Effector memory CD4-positive, alpha-beta T cell (primary cell): Measurements from ENCODE around the gene LRRC36.

Source experiments
- DNase-seq, 3 donors: peaks; one replicate each; pipeline ENCODE4 v3.0.0-alpha.2; 2020
- H3K27ac ChIP-seq: 2 replicates; pipeline ENCODE4 v1.7.0; 2013; ENCODE audit warnings: mild to moderate bottlenecking, low read length, moderate library complexity; ENCODE audit not compliant: insufficient read depth, poor library complexity, severe bottlenecking
- H3K27me3 ChIP-seq: replicated peaks from 2 replicates; pipeline ENCODE4 v1.7.0; 2013; ENCODE audit warnings: mild to moderate bottlenecking, low read length; ENCODE audit not compliant: insufficient read depth, control insufficient read depth, poor library complexity, severe bottlenecking
- H3K36me3 ChIP-seq: 2 replicates; pipeline ENCODE4 v1.7.0; 2013; ENCODE audit warnings: mild to moderate bottlenecking, low read length, moderate library complexity; ENCODE audit not compliant: control insufficient read depth, insufficient read depth
- H3K4me1 ChIP-seq: 2 replicates; pipeline ENCODE4 v1.7.0; 2013; ENCODE audit warnings: low read length, mild to moderate bottlenecking; ENCODE audit not compliant: control insufficient read depth, insufficient read depth, poor library complexity, severe bottlenecking
- H3K4me3 ChIP-seq: 2 replicates; pipeline ENCODE4 v1.7.0; 2013; ENCODE audit warnings: low read length, low read depth, mild to moderate bottlenecking; ENCODE audit not compliant: insufficient read depth, poor library complexity, severe bottlenecking
- H3K9me3 ChIP-seq: 2 replicates; pipeline ENCODE4 v1.7.0; 2013; ENCODE audit warnings: mild to moderate bottlenecking, low read length, moderate library complexity; ENCODE audit not compliant: control insufficient read depth

The LRRC36 gene

DNA sequence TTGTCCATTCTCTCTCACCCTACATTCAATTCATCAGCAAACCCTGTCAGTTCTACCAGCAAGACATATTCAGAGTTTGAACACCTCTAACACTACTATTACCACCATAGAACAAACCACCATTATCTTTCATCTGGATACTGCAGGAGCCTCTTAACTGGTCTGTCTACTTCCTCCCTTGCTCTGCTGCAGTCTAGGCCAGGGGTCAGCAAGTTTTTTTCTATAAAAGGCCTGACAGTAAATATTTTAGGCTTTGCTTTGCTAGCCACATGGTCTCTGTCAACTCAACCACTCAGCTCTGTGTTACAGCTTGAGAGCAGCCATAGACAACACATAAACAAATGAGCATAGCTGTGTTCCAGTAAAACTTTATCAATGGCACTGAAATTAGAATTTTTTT, 13.9 kb upstream of the LRRC36 start:
- H3K9me3 ChIP-seq: no peaks in the 10 kb centered on the region
- no peak overlapping the region for H3K27ac ChIP-seq
- H3K36me3 ChIP-seq: no peaks in the 10 kb centered on the region
- no peak overlapping the region for H3K4me3 ChIP-seq
- no peaks in the 10 kb centered on the region for H3K4me1 ChIP-seq
- H3K27me3 ChIP-seq: no peaks in the 10 kb centered on the region
- no peak for DNase-seq

GRCh38 chr16:67317853-67318252, 8.8 kb upstream of the LRRC36 start:
- no peak for DNase-seq
- H3K27me3 ChIP-seq: peaks cover 6% of the 10 kb centered on the region
- H3K9me3 ChIP-seq: no peaks in the 10 kb centered on the region
- H3K4me3 ChIP-seq: no peak overlapping the region
- no peaks in the 10 kb centered on the region for H3K4me1 ChIP-seq
- H3K36me3 ChIP-seq: no peaks in the 10 kb centered on the region
- no peak overlapping the region for H3K27ac ChIP-seq

- H3K27me3 ChIP-seq: peaks cover 4% of the 10 kb centered on the region
- H3K4me3 ChIP-seq: peak overlapping the region; percentile 39
- no peaks in the 10 kb centered on the region for H3K9me3 ChIP-seq
- H3K36me3 ChIP-seq: no peaks in the 10 kb centered on the region
- H3K4me1 ChIP-seq: peaks cover 6% of the 10 kb centered on the region
- DNase-seq: no peak
- no peak overlapping the region for H3K27ac ChIP-seq
These were observed 522 bp upstream of the LRRC36 start for GRCh38 chr16:67326115-67326471.

DNA sequence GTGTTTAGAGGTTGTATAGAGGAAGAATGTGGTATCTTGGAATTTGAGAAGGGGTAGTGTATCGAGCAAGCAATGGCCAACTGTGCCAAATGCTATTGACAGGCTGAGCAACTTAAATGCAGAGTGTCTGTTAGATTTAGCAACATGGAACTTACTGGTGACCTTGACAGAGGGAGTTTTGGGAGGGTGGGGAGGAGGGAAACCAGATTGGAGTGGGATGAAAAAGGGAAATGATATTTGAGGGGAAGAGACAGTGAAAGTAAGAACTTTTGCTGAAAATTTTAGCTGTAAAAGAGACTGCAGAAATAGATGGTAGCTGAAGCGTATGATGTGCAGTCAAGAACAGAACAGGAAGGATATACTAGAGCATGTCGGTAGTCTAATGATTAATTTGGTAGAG, 1.1 kb downstream of the LRRC36 start:
- Histone ChIP-seq H3K36me3 (no peaks in the 10 kb centered on the region), H3K4me3 (no peak overlapping the region), H3K27ac (no peak overlapping the region), H3K27me3 (peaks cover 4% of the 10 kb centered on the region), H3K4me1 (peaks cover 6% of the 10 kb centered on the region), H3K9me3 (no peaks in the 10 kb centered on the region)
- no peak for DNase-seq

DNA sequence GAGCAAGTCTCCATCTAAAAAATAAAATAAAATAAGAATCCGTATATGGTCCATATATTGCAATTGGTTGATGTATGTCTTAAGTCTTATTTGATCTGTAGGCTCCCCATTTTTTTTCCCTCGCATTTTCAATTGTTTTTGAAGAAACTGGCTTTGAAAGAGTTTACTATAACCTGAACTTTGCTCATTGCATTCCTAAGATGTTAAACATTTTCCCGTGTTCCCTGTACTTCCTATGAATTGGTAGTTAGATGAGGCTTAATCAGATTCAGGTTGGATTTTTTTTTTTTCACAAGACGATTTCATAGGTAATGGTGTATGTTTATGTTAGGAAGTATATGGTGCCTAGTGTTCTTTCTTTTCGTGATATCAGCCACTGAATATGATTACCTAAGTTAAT, 3.3 kb downstream of the LRRC36 start:
- H3K4me1 ChIP-seq: peaks cover 6% of the 10 kb centered on the region
- no peak for DNase-seq
- H3K9me3 ChIP-seq: no peaks in the 10 kb centered on the region
- H3K36me3 ChIP-seq: no peaks in the 10 kb centered on the region
- H3K27me3 ChIP-seq: peaks cover 4% of the 10 kb centered on the region
- H3K27ac ChIP-seq: no peak overlapping the region
- H3K4me3 ChIP-seq: no peak overlapping the region

DNA sequence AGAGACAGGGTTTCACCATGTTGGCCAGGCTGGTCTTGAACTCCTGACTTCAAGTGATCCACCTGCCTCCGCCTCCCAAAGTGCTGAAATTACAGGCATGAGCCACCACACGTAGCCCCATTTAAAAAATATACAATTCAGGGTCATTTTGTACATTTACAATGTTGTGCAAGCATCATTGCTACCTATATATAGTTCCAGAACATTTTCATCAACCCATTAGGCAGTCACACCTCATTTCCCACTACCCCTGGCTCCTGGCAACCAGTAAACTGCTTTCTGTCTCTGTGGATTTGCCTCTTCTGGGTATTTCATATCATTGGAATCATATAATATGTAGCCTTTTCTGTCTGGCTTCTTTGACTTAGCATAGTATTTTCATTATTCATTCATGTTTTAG, 6.7 kb downstream of the LRRC36 start:
- Histone ChIP-seq H3K36me3 (no peaks in the 10 kb centered on the region), H3K4me3 (no peak overlapping the region), H3K27me3 (no peaks in the 10 kb centered on the region), H3K9me3 (no peaks in the 10 kb centered on the region), H3K4me1 (no peaks in the 10 kb centered on the region), H3K27ac (no peak overlapping the region)
- no peak for DNase-seq

- H3K9me3 ChIP-seq: no peaks in the 10 kb centered on the region
- no peak overlapping the region for H3K4me3 ChIP-seq
- no peaks in the 10 kb centered on the region for H3K27me3 ChIP-seq
- H3K36me3 ChIP-seq: no peaks in the 10 kb centered on the region
- H3K27ac ChIP-seq: no peak overlapping the region
- no peak for DNase-seq
- no peaks in the 10 kb centered on the region for H3K4me1 ChIP-seq
These were observed 9.5 kb downstream of the LRRC36 start for GRCh38 chr16:67336116-67336515.

GRCh38 chr16:67336648-67337047, 10.0 kb downstream of the LRRC36 start:
- Histone ChIP-seq H3K4me3 (no peak overlapping the region), H3K9me3 (no peaks in the 10 kb centered on the region), H3K36me3 (no peaks in the 10 kb centered on the region), H3K27ac (no peak overlapping the region), H3K27me3 (no peaks in the 10 kb centered on the region), H3K4me1 (no peaks in the 10 kb centered on the region)
- no peak for DNase-seq

GRCh38 chr16:67339453-67339852, 12.8 kb downstream of the LRRC36 start:
- no peak for DNase-seq

GRCh38 chr16:67341250-67341649, 14.6 kb downstream of the LRRC36 start:
- H3K9me3 ChIP-seq: no peaks in the 10 kb centered on the region
- no peaks in the 10 kb centered on the region for H3K27me3 ChIP-seq
- no peaks in the 10 kb centered on the region for H3K36me3 ChIP-seq
- H3K4me3 ChIP-seq: no peak overlapping the region
- no peak for DNase-seq
- no peaks in the 10 kb centered on the region for H3K4me1 ChIP-seq
- no peak overlapping the region for H3K27ac ChIP-seq

More at GRCh38 chr16:67339453-67339852, 12.8 kb downstream of the LRRC36 start:
- H3K36me3 ChIP-seq: no peaks in the 10 kb centered on the region
- H3K9me3 ChIP-seq: no peaks in the 10 kb centered on the region
- H3K27me3 ChIP-seq: no peaks in the 10 kb centered on the region
- H3K27ac ChIP-seq: no peak overlapping the region
- no peaks in the 10 kb centered on the region for H3K4me1 ChIP-seq
- H3K4me3 ChIP-seq: no peak overlapping the region

DNA sequence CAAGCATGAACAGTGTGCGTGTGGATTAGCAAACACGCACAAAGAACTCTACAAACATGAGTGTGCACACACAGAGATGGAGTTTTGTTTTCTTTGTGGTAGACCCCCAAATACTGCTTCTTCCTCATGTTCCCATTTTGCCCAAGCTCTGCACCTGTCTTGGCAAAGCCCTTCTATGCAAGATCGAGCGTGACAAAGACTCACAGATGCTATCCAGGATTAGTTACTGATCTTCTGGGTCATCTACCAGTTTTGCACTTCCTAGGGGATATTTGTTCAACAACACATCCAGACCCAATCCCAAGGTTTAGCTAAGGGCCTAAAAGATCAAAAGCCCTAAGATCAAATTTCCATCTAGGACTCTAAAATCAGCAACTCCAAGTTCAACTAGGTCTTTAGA, 16.0 kb downstream of the LRRC36 start:
- DNase-seq: no peak
- H3K27ac ChIP-seq: no peak overlapping the region
- no peaks in the 10 kb centered on the region for H3K9me3 ChIP-seq
- no peak overlapping the region for H3K4me3 ChIP-seq
- no peaks in the 10 kb centered on the region for H3K27me3 ChIP-seq
- no peaks in the 10 kb centered on the region for H3K4me1 ChIP-seq
- H3K36me3 ChIP-seq: no peaks in the 10 kb centered on the region
